ENCODE results near the gene LARGE1. TPM values are rescaled to one million over a fixed set of nuclear protein-coding genes. Genes with fewer than 3 reads are reported as not detected.

LARGE1 gene
- total and polyA plus RNA-seq, 2 of the 13 experiments (the other 11 are each of a cell fraction or from before 2014, with no cell fraction given) = 8.4 to 11.0 TPM

- 0 out of 2 replicates have a peak, but pooled peaks have one; percentile 21 for TF ChIP-seq TFDP2 (CRISPR knock-in tag; IDR thresholded peaks at IDR 0.05)
- no peak for TF ChIP-seq ZNF431 (CRISPR knock-in tag; IDR thresholded peaks at IDR 0.05; ENCODE audit: borderline replicate concordance, low read depth)
- TF ChIP-seq NR2F1 (CRISPR knock-in tag; IDR thresholded peaks at IDR 0.05) = peak; percentile 65 to 92; a peak in 3 of 4 replicates
- TF ChIP-seq RFX1 (IDR thresholded peaks at IDR 0.05) = no peak
- 0 out of 2 replicates have a peak, but pooled peaks have one; percentile 55 for TF ChIP-seq ZNF572 (CRISPR knock-in tag; IDR thresholded peaks at IDR 0.05)
- TF ChIP-seq ASH2L (IDR thresholded peaks at IDR 0.05; ENCODE audit: insufficient read length, low read depth, low read length) = peak; percentile 99
- 0 out of 2 replicates have a peak, but pooled peaks have one; percentile 24 for TF ChIP-seq ZNF205 (CRISPR knock-in tag; IDR thresholded peaks at IDR 0.05)
- TF ChIP-seq, protein P1, sequence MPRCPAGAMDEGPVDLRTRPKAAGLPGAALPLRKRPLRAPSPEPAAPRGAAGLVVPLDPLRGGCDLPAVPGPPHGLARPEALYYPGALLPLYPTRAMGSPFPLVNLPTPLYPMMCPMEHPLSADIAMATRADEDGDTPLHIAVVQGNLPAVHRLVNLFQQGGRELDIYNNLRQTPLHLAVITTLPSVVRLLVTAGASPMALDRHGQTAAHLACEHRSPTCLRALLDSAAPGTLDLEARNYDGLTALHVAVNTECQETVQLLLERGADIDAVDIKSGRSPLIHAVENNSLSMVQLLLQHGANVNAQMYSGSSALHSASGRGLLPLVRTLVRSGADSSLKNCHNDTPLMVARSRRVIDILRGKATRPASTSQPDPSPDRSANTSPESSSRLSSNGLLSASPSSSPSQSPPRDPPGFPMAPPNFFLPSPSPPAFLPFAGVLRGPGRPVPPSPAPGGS (CRISPR knock-in tag; IDR thresholded peaks at IDR 0.05) = peak; percentile 86; the same call in 1 of the 2 replicates
- TF ChIP-seq ZNF280B (CRISPR knock-in tag; IDR thresholded peaks at IDR 0.05; ENCODE audit: borderline replicate concordance) = no peak
- TF ChIP-seq ZSCAN31 (CRISPR knock-in tag; IDR thresholded peaks at IDR 0.05; ENCODE audit: low read depth) = peak; percentile 72; the same call in 1 of the 2 replicates
- peak; percentile 26; the same call in 1 of the 2 replicates for TF ChIP-seq ZNF460 (CRISPR knock-in tag; IDR thresholded peaks at IDR 0.05; ENCODE audit: borderline replicate concordance)
- TF ChIP-seq CCDC6 (CRISPR knock-in tag; IDR thresholded peaks at IDR 0.05) = peak; percentile 48; the same call in 1 of the 2 replicates
- no peak for TF ChIP-seq RBFOX2 (IDR thresholded peaks at IDR 0.05; ENCODE audit: low read depth, low read length)
- peak; percentile 63; the same call in 1 of the 2 replicates for TF ChIP-seq ZNF770 (CRISPR knock-in tag; IDR thresholded peaks at IDR 0.05)
- TF ChIP-seq, protein P2, sequence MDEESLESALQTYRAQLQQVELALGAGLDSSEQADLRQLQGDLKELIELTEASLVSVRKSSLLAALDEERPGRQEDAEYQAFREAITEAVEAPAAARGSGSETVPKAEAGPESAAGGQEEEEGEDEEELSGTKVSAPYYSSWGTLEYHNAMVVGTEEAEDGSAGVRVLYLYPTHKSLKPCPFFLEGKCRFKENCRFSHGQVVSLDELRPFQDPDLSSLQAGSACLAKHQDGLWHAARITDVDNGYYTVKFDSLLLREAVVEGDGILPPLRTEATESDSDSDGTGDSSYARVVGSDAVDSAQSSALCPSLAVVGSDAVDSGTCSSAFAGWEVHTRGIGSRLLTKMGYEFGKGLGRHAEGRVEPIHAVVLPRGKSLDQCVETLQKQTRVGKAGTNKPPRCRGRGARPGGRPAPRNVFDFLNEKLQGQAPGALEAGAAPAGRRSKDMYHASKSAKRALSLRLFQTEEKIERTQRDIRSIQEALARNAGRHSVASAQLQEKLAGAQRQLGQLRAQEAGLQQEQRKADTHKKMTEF (CRISPR knock-in tag; IDR thresholded peaks at IDR 0.05) = peak; percentile 96
- TF ChIP-seq, protein P3, sequence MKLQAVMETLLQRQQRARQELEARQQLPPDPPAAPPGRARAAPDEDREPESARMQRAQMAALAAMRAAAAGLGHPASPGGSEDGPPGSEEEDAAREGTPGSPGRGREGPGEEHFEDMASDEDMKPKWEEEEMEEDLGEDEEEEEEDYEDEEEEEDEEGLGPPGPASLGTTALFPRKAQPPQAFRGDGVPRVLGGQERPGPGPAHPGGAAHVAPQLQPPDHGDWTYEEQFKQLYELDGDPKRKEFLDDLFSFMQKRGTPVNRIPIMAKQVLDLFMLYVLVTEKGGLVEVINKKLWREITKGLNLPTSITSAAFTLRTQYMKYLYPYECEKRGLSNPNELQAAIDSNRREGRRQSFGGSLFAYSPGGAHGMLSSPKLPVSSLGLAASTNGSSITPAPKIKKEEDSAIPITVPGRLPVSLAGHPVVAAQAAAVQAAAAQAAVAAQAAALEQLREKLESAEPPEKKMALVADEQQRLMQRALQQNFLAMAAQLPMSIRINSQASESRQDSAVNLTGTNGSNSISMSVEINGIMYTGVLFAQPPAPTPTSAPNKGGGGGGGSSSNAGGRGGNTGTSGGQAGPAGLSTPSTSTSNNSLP (IDR thresholded peaks at IDR 0.05; ENCODE audit: low read depth, low read length) = peak; percentile 97
Observed at GRCh38 chr22:33539902-33540751, 380.1 kb downstream of the LARGE1 start (continued).
